Measurements from ENCODE around the gene IER3. TPM values are rescaled to one million over a fixed set of nuclear protein-coding genes. Genes with fewer than 3 reads are reported as not detected.
A peak's percentile ranks its signal among the peaks of the same experiment; 100 is the strongest.

IER3 gene
- total RNA-seq, 1 donor from 2014 or later: 12.7 TPM

DNA sequence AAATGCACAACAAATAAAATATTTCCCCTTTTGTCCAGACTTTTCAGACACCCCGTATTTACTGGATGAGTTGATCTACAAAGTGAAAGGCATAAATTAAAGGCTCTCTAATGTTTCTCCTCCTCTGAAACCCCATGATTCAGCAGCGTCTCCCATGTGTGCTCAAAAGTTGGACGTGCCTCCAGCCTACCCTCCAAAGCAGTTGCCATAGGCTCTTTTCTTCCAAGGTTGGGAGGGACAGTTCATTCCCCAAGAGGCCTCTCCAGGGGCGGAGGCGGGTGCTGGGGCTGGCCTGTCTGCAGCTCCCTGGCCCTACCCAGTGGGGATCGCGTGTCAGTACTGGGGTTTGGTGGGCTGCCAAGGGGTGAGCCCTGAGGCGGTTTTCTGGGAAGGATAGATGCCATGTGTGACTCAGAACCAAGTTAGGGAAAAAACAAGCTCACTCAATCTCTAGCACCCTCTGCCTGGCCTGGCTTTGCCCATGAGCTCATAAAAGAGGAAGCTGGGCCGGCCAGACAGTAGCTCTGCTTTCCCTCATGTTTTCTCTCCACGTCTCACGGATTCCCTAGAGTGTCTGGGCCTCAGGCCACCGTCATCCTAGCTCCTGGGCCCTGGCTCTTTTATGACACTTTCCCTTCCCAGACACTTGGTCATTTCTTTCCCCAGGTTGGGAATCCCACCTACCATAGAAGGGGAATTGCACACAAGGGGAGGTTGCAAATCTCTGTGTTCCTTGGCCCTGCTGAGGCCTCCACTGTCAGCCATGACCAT is 8.0 kb upstream of the IER3 start:
- ATAC-seq: peak; percentile 95
- intact Hi-C loops (cut with micrococcal nuclease): no loop called here
- peak; percentile 93 for DNase-seq

DNA sequence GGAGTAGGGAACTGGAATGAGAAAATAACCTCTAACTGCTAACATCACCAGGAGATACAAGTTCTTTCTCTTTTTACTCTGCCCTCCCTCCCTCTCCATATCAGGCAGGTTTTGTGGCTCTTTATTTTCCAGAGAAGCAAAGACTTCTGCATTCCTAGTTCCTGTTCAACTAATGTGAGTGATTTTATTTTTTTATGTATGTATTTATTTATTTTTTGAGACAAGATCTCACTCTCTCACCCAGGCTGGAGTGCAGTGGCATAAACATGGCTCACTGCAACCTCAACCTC is 6.0 kb upstream of the IER3 start:
- intact Hi-C loops (cut with micrococcal nuclease): no loop called here
- no peak for ATAC-seq
- no peak for DNase-seq

DNA sequence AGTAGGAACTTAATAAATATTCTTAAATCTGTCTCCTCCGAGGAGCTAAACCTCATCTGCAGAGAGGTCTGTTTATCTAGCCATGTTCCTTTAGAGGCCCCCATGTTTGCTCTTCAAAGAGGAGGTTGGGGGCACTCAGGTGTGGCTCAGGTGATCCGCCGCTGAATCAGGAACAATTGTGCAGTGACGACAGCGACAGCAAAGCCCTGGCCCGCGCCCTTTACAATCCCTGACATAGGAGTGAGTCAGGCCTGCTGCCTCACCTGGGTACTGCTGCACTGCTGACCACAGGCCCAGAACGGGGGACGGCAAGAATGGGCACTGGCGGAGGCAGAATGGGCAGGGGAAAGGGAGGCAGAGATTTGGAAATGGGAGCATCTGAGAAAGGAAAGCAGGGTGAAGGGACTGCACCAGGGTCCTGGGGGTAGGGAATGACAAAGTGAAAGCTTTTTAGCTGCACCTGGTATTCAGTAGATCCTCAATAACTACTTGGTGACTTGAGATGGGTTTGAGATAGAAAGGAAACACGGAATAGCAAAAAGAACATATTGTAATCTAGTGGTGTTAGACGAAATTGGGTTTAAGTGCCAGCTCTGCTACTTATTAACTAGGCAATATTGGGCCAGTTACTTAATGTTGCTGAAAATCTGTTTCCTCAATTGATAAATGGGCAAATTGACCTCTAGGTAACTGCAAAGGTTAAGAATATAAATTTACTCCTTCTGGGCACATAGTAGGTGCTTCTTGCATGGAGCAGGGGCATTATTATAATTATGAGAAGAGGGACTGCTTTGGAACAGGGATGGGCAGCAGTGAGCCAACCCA is 5.4 kb upstream of the IER3 start:
- intact Hi-C loops (cut with micrococcal nuclease): loop anchor here (10.0 kb wide), 1 partner anchor 75 kb away; no protein-coding TSS in a partner anchor
- DNase-seq (no peak), ATAC-seq (no peak)

DNA sequence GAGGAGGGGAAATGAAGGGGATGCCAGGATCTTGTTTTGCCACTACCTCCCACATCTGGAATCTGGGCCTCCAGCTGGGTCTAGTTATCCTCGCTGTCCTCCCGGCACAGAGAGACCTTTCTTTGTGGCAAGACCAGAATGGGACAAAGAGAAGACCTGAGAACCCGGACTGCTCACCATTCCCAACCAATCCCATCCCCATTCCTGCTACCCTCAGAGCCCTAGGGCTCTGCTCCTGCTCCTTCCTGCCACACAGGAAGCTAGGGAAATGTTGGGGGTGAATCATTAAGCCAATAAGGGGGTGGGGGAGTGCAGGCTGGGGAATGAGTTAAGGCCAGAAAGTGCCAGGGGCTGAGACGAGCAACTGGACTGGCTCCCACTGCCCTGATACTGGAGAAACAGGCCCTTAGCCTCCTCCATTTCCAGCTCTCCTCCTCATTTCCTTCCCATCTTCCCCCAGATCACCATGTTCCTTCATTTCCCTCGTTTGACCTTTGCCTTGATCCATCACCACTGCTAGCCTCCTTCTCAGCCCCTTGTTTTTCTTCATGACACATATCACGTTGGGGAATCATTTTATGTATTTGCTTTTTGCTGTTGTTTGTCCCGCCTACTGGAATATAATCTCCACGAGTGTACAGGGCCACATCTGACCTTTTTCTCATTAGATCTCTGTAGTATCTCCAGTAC is 4.6 kb upstream of the IER3 start:
- intact Hi-C loops (cut with micrococcal nuclease): loop anchor here (10.0 kb wide), 1 partner anchor 76 kb away; no protein-coding TSS in a partner anchor
- ATAC-seq: no peak

DNA sequence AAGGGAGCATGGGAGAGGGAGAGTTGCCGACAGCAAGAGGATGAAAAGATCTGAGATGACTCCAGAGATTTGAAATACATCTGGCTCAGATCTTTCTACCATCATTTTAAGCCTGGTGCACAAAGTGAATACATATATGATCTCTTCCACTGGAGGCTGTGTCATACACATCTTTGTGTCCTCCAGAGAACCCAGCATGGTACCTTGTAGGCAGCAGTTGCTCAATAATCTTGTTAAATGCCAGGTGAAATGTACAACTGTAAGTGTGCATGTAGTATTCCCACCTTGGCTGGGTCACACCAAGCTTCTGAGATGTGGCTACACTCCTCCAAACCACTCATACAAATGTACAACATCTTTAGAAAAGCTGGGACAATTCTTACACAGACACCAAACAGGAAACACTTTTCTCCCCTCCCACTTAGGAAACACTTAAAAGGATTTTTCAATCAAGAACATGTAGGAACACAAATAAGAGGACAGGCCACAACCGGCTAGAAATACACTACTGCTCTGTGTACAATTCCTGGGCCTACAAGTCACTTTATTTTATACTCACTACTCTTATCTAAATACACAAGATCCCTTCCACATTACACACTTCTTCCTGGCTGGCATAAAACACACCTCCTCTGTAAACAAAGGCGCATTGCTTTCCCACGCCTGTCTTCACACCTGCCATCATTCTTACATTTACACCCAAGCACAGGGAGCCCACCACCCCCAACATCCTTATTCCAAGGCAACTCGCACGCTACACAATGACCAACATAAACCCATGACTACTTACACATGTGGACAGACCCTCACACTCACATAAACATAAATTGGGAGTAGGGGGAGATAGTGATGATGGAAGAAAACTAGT is 3.8 kb upstream of the IER3 start:
- intact Hi-C loops (cut with micrococcal nuclease): loop anchor here (10.0 kb wide), 1 partner anchor 77 kb away; no protein-coding TSS in a partner anchor

More for the DNA sequence above, 4.6 kb upstream of the IER3 start:
- DNase-seq: no peak

DNA sequence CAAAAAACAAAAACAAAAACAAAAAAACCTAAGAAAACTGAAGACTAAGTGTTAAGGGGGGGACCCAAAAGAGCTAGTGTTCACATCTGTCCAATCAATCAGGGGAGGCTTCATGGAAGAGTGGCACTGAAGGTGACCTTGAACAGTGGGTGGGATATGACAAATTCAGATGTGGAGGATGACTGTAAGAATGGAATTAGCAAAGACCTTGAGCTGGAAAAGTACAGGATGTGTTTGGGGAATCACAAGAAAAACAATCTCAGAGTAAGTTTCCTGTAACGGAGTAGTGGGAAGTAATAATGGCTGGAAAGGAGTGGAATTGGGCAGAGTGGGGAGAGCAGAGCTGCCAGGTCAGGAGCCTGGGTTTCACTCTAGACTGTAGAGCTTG is 2.9 kb upstream of the IER3 start:
- DNase-seq (no peak), ATAC-seq (no peak)
- intact Hi-C loops (cut with micrococcal nuclease): loop anchor here (10.0 kb wide), 1 partner anchor 78 kb away; no protein-coding TSS in a partner anchor

More for the DNA sequence above, 3.8 kb upstream of the IER3 start:
- DNase-seq (no peak), ATAC-seq (no peak)

DNA sequence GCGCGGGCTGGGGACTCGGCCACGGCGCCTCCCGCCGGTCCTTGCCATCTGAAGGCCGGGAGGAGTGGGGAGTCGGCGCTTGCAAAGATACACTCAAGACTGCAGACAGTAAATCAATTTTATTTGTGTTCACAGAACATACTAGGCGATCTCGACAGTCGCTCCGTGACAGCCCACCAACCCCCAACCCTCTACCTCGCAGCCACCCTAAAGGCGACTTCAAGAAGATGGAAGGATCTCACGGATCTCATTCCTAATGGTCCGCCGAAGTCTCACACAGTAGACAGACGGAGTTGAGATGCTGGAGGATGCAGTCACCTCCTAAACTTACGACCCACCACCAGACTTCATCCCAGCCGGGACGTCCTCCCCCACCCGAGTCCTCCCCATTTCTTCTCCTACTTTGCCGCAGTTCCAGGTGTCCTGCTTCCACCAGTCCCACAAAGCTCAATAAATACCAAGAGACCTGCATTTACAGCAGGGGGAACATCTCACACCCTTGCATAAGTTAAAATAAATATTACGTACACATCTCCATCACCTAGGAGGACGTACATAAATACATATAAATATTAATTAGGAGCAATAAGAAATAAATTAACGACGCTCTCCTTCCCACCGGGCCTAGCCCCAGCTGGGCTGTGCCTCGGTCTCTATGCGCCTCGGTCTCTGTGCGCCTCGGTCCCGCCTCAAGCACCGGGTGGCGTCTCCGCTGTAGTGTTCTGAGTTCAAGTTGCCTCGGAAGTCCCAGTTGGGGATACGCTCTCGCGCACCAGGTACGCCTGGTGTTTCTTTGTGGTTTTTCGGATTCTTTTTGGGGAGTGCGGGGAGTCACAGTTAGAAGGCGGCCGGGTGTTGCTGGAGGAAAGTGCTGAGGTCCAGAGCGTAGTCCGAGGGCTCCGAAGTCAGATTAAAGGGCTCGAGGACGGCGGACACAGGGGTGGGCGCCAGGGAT is 971 bp downstream of the IER3 start:
- intact Hi-C loops (cut with micrococcal nuclease): loop anchor here (10.0 kb wide), 1 partner anchor 81 kb away; no protein-coding TSS in a partner anchor
- ATAC-seq (peak; percentile 31), DNase-seq (peak; percentile 55)

DNA sequence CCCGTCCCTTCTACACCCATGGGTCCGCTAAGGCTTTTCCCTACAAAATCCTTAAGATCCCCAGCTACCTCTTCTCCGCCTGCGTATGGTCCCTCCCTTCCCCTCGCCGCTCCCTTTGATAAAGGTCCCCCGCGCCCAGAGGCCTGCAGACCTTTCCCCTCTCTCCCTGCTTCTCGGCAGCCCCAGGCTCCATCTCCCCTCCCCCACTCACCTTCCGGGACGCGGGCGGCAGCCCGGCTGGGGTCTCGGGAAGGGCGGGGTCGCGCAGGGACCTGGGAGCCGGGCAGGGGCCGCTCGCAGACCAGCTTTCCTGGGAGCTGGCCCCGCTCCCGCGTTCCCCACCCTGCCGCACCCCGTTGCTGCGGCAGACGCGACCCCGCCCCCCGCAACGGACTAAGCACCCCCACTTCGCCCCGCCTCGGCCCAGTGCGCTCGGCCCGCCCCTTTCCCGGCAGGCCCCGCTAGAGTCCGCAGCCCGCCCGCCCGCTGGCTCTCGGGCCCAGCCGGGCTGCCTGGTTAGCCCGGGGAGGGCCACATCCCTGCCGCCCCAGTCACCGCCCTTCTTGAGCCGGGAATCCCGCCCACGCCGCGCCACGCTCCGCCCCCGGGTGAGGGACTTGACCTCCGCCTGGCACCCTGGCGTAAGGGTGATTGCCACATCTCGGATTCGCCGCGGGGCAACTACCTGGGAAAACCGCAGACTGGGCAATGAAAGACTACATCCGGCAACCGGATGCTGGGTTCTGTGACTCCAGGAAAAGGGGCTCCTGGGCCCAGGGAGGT is 1.8 kb downstream of the IER3 start, which contains the start of gene FLOT1:
Gene FLOT1, minus strand, starts transcription at position 372 of the 783 bp plus-strand sequence. CDS start 498 bp downstream, outside the sequence.
- DNase-seq (peak; percentile 99), ATAC-seq (peak; percentile 91)
- intact Hi-C loops (cut with micrococcal nuclease): loop anchor here (10.0 kb wide), 1 partner anchor 82 kb away; no protein-coding TSS in a partner anchor

DNA sequence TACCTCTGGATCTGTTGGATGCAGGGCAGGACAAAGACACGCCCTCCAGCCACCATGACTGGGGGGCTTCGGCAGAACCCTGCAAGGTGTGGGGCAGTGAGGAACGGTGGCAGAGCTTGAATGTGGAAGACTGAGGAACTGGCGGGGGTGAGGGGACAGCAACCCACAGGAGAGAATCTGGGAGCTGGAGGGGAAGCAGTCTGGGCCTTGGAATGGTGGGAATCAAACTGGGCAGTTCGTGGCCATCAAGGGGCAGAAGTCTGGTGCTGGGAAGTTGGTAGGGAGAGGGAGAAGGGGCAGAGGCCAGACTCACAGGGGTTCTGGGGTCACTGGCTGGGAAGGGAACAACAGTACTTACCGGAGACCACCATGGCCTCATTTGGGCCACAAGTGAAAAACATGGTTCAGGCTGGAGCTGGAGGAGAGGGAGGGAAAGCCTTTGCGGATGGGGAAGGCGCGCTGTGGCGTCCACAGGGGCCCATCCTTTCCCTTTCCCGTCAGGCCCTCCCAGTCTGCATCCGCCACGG is 2.5 kb downstream of the IER3 start:
- peak; percentile 73 for DNase-seq
- peak; percentile 34 for ATAC-seq
- intact Hi-C loops (cut with micrococcal nuclease): loop anchor here (10.0 kb wide), 1 partner anchor 83 kb away; no protein-coding TSS in a partner anchor

DNA sequence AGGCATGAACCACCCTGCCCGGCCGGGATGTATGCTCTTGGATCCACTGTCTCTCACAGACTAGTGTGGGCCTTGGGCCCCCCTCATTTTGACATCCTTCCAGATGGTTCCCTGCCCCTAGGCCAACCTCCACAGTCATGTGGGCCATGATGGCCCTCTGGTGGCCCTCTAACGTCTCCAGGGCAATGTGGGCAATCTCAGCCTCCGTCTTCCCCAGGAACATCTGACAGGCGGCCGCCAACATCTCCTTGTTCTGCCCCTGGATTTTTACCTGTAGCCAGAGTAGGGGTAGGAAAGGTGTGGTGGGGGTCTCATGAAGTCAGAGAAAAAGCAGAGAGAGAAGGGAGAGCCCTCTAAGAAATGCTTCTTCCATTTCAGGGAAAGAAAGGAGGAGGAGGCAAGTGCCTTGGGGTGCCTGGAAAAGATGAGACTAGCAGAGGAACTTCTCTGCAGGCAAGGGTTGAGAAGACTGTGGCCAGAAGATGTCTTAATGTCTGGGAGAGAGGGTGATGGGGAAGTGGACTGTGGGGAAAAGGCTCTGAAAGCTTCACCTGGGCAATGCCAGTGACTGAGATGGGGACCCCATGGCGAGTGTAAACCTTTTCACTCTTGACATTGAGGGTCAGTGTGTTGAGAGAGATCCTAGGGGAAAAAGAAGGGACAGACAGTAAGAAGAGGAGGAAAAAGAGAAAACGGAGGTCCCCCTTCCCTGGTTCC is 3.1 kb downstream of the IER3 start:
- intact Hi-C loops (cut with micrococcal nuclease): loop anchor here (10.0 kb wide), 1 partner anchor 84 kb away; no protein-coding TSS in a partner anchor
- ATAC-seq: no peak

DNA sequence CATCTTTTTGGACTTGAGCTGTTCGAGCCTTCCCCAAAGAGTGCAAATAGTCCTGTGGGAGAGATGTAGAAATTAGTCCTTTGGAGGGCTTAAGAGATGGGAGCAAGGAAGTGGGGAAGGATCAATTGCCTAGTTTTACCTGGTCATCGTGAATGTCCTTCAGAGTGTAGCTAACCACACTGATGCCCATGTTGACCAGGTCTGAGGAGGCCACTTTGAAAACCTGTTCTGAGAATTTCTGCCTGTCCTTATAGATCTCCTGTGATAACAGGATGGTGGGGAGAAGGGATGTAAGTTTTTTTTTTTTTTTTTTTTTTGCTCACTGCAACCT is 3.8 kb downstream of the IER3 start:
- DNase-seq (no peak), ATAC-seq (no peak)
- intact Hi-C loops (cut with micrococcal nuclease): loop anchor here (10.0 kb wide), 1 partner anchor 84 kb away; no protein-coding TSS in a partner anchor

More for the DNA sequence above, 3.1 kb downstream of the IER3 start:
- DNase-seq: no peak

DNA sequence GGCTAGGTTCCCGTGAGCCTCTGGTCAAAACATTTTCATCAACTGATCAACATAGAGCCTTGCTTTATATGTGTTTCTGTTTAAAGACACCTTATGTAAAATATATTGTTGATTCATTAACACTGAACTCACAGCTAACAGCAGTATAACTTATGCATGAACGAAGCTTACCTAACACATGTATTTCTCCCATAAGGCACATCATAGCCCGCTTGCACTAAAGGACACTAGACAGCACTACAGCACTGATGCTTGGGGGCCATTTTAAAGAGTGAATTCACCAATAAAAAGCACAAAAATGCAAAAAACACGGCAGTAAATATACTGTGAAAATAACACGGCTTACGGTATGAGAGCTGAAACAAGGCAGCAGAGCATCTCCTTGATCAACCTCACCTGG is 5.8 kb downstream of the IER3 start:
- intact Hi-C loops (cut with micrococcal nuclease): no loop called here

DNA sequence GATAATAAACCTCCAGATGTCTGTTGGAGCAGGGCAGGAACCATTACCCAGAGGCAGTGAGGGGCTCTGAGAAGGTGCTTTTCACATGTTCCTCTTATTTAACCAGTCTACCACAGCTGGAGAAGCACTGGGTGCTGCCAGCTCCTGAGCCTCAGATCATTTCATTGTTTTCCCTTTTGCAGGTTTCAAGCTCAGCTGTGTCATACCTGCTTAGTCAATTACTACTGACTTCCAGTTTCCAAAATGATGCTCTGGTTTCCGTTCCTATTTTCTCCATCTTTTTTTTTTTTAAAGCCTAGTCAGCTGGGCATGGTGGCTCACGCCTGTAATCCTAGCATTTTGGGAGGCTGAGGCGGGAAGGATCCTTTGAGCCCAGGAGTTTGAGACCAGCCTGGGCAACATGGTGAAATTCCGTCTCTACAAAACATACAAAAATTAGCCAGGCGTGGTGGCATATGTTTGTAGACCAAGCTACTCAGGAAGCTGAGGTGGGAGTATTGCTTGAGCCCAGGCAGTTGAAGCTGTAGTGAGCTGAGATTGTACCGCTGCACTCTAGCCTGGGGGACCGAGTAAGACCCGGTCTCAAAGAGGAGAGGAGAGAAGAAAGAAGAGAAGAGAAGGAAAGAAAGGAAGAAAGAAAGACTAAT is 8.6 kb downstream of the IER3 start:
- DNase-seq (no peak), ATAC-seq (no peak)
- intact Hi-C loops (cut with micrococcal nuclease): no loop called here

More for the DNA sequence above, 5.8 kb downstream of the IER3 start:
- ATAC-seq (no peak), DNase-seq (no peak)

DNA sequence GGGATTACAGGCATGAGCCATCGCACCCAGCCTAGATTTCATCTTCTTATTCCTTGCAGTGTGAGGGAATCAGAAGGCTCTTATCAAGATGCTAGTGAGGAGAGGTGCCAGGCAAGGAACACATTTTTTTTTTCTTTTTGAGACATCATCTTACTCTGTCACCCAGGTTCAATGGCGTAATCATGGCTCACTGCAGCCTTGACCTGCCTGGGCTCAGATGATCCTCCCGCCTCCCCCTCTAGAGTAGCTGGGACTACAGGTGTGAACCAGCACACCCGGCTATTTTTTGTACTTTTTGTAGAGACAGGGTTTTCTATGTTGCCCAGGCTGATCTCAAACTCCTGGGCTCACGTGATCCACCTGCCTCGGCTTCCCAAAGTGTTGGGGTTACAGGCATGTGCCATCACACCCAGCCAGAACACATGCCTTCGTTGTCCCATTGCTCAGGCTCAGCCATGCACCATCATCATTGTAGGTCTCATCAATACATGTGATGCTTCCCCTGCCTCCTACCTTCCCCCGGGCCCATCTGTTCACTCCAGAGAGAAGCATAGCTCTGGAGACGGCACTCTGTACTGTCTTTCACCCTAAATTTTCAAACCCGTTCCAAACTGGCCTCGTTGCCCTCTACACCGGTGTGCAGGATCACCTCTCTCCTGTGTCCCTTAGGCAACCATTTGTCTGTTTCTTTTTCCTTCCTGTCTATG is 12.0 kb downstream of the IER3 start:
- intact Hi-C loops (cut with micrococcal nuclease): no loop called here
- ATAC-seq (no peak), DNase-seq (no peak)

Data from left ventricle myocardium superior (tissue), 1 donor.